WERI-Rb-1 (cell line): ENCODE data around the gene MYH7.
A peak's percentile ranks its signal among the peaks of the same experiment; 100 is the strongest.

ENCODE experiments used
- DNase-seq: peaks from one replicate; pipeline ENCODE4 v3.0.0-alpha.2; 2020
- H3K27ac ChIP-seq: fragments of 250-450 bp; sonication (Bioruptor Pico); 2 replicates; pipeline ENCODE4 v1.5.1; 2020; ENCODE audit warnings: mild to moderate bottlenecking, moderate library complexity
- H3K27me3 ChIP-seq: fragments of 250-450 bp; sonication (Bioruptor Pico); 2 replicates; pipeline ENCODE4 v1.5.1; 2021; ENCODE audit warnings: mild to moderate bottlenecking, low read depth, moderate library complexity; ENCODE audit not compliant: insufficient read depth, severe bottlenecking
- H3K36me3 ChIP-seq: fragments of 250-450 bp; sonication (Bioruptor Pico); 2 replicates; pipeline ENCODE4 v1.5.1; 2020; ENCODE audit warnings: mild to moderate bottlenecking, moderate library complexity
- H3K4me3 ChIP-seq: 2 replicates; pipeline ENCODE4 v1.5.1; 2011; ENCODE audit warnings: low read depth, mild to moderate bottlenecking, control low read depth, low read length
- H3K9me3 ChIP-seq: fragments of 250-450 bp; sonication (Bioruptor Pico); 2 replicates; pipeline ENCODE4 v1.5.1; 2021; ENCODE audit warnings: mild to moderate bottlenecking, moderate library complexity; ENCODE audit not compliant: severe bottlenecking
- TF ChIP-seq, protein P1 (sequence below): IDR thresholded peaks from 2 replicates; pipeline ENCODE4 v1.5.1; 2011; ENCODE audit warnings: low read depth, mild to moderate bottlenecking, control low read depth, inconsistent platforms, low read length

Gene MYH7

DNA sequence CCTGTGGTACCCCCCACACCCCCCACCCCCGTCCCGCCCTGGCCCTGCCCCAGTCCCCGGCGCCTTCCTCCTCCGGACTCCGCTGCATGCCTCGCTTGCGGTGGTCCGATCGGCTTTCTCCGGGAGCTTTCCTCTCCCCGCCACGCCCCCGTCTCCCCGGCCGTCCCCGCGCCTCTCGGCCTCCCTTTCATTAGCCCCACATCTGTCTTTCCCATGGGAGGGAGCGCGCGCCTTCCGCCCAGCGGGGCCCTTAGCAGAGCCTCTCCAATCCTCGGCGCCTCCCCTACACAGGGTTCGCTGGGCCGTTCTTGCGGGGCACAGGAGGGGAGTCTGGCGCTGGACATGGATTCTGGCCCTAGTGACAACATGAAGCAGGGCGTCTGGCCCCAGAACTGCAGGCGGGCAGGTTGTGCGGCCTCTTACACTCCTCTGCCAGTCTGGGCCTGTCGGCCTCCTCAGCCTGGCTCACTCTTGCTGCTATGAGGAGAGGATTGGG lies 69.0 kb downstream of the MYH7 start:
- Histone ChIP-seq H3K27ac (peak overlapping the region; percentile 99), H3K9me3 (no peaks in the 10 kb centered on the region), H3K27me3 (no peaks in the 10 kb centered on the region), H3K4me3 (peak overlapping the region; percentile 79), H3K36me3 (peaks cover 22% of the 10 kb centered on the region)
- TF ChIP-seq, protein P1, sequence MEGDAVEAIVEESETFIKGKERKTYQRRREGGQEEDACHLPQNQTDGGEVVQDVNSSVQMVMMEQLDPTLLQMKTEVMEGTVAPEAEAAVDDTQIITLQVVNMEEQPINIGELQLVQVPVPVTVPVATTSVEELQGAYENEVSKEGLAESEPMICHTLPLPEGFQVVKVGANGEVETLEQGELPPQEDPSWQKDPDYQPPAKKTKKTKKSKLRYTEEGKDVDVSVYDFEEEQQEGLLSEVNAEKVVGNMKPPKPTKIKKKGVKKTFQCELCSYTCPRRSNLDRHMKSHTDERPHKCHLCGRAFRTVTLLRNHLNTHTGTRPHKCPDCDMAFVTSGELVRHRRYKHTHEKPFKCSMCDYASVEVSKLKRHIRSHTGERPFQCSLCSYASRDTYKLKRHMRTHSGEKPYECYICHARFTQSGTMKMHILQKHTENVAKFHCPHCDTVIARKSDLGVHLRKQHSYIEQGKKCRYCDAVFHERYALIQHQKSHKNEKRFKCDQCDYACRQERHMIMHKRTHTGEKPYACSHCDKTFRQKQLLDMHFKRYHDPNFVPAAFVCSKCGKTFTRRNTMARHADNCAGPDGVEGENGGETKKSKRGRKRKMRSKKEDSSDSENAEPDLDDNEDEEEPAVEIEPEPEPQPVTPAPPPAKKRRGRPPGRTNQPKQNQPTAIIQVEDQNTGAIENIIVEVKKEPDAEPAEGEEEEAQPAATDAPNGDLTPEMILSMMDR, result no peak
- peak; percentile 96 for DNase-seq

DNA sequence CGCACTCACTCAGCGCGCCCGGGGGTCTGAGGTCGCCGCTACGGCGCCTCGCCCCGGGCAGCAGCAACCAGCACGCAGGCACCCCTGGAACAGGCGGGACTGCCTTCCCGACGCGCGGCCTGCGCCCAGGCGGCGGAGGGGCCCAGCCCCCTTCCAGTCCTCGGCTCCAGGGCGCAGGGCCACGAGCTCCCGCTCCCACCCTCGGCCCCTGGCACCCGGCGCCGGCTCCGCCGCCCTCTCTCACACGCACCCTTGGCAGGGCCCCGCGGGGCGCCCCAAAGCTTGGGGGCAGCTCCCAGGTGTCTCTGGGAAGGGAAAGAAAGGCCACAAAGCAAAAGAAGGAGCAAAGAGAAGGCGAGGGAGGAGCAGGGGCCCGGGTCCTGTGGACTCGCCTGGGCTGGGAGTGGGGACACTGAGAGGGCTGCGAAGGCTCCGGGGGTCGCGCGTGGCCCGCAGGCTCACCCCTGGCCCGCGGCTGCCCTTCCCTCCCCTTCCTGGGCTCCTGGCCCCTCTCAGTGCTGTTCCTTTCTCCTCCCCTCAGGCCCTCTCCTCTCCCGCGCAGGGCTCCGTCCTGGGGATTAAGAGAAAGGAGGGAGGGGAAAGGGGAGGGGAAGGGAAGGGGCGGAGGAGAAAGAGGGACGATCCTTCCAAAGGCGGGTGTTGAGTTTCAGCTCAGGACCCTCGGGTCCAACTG lies 69.6 kb downstream of the MYH7 start:
- Histone ChIP-seq H3K27me3 (no peaks in the 10 kb centered on the region), H3K9me3 (no peaks in the 10 kb centered on the region), H3K36me3 (peaks cover 26% of the 10 kb centered on the region), H3K27ac (peak overlapping the region; percentile 99), H3K4me3 (peak overlapping the region; percentile 79)
- TF ChIP-seq, protein P1, result no peak
- DNase-seq, result peak; percentile 90

DNA sequence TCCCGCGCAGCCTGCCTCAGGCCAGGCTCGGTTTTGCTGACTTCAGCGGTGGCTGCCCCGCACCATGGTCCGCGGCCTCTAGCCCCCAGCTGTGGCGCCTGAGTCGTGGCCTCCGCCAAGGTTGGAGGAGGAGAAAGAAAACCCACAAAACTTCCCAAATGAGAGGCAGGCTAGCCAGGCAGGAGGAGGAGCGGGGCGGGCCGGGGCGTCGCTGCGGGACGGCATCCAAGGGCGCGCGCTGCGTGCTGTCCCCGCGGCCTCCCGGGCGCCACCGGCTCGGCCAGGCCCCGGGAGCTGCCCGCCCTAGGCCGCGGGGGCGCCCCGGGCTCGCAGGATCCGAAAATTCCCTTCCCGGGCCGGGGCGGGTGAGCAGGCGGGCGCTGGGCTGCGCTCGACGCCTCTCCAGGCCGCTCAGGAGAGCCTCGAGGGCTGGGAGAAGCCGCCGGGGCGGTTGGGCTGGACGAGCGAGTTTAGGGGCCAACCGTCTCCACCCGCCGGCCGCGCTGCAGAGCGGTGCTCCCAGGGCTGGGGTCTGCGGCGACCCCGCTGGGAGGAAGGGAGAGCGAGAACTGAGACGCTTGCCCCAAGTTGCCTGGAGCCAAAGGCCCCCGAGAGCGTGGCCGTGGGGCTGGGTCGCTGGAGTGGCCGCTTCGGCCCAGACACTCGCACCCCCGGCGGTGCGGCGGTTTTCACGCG lies 70.3 kb downstream of the MYH7 start, which contains the start of gene EFS:
TSS of gene EFS (minus strand) at position 137 of the 696 bp plus-strand sequence. CDS start 147 bp downstream, outside the sequence.
- Histone ChIP-seq H3K36me3 (peaks cover 30% of the 10 kb centered on the region), H3K27me3 (no peaks in the 10 kb centered on the region), H3K27ac (peak within 1 kb of the TSS; percentile 99), H3K9me3 (no peaks in the 10 kb centered on the region), H3K4me3 (peak within 1 kb of the TSS; percentile 79)
- TF ChIP-seq, protein P1, result no peak
- no peak for DNase-seq

DNA sequence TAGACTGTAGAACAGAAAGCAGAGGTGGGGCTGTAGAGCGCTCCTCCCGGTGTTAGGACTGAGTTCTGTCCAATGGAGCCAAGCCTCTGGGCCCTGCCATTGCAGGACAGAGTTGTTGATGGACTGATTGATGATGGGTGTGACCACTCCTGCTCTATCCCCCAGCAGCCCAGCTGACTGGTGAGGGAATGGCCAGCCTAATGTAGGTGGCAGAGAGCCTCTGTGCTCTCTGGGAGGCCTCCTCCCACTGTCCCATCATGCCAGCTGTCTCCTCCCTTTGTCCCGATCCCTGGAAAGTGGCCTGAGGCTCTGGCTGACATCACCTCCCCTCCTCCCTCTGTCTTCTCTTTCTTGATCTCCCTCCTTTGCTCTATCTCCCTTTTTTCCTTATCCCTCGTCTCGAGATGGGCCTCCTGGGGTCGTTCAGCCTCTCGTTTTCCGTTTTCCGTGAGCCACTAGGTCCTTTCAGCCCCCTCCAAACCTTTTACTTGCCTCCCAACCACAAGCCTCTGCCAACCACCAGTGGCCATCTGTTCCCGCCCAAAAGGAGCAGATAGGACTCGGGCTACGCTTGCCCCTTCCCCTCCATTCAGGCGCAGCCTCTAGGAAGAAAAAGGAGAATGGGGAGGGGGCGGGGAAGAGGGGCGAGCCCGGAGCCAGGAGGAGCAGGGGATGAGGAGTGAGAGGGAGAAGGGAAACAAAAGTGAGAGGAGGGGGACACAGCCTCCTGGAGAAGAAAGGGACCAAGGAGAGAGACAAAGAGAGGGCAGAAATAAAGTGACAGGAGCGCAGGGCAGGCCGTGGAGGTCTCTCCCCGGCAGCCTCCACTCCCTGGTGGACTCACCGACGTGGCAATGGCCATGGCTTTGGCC lies 71.1 kb downstream of the MYH7 start:
- Histone ChIP-seq H3K4me3 (peak overlapping the region; percentile 79), H3K36me3 (peaks cover 36% of the 10 kb centered on the region), H3K9me3 (no peaks in the 10 kb centered on the region), H3K27ac (peak overlapping the region; percentile 99), H3K27me3 (no peaks in the 10 kb centered on the region)
- TF ChIP-seq, protein P1, result no peak
- peak; percentile 58 for DNase-seq
